SW480 (cell line): ENCODE data around the gene GYS2.

Experiments used
- DNase-seq: peaks from one replicate; pipeline ENCODE4 v3.0.0-alpha.2; 2016; ENCODE audit warnings: low spot score

GYS2 gene

GRCh38 chr12:21502872-21503271 lies 101.8 kb downstream of the GYS2 start:
- no peak for DNase-seq

GRCh38 chr12:21502164-21502496 lies 102.5 kb downstream of the GYS2 start:
- DNase-seq: peak; percentile 7

DNA sequence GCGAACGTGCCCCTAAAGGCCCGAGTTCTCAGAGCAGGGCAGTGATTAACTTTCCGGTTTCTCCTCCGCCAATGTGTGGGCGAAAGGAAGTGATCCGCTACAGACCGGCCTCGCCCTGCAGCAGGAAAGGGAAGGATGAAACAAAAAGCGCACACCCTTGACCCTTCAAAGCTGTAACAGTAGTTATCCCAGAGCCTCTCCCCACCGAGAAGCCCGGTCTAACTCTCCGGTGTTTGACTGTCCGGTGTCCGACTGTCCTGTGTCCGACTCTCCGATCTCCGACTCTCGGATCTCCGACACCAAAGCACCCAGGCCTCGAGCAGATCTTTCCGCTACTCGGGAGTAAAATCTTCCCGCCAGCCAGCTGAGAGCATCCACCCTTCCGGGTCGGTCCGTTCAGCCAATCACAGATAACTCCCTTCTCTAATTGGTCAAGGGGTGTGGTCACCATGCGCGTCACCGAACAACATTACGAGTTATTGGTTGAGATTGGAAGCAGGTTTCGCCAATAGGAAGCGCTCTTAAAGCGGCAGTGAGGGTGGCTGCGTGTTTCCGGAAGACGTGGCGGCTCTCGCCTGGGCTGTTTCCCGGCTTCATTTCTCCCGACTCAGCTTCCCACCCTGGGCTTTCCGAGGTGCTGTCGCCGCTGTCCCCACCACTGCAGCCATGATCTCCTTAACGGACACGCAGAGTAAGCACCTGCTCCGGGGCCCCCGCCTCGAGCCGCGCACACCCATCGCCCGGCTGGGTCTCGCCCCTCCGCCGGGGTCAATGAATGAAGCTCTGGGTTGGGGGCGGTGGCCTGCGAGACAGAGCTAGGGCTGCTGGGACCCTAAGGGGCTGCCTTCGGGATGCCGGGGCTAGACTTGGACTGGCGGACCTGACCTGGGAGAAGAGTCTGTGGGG lies 103.1 kb downstream of the GYS2 start, which contains the start of the genes GOLT1B and RECQL:
Gene GOLT1B (plus strand): TSS at position 532 of the 906 bp plus-strand sequence. CDS start 135 bp downstream, at position 667.
Gene RECQL (minus strand): TSS at position 378 of the 906 bp plus-strand sequence. CDS start 2,065 bp downstream, outside the sequence.
- peak; percentile 99 for DNase-seq

DNA sequence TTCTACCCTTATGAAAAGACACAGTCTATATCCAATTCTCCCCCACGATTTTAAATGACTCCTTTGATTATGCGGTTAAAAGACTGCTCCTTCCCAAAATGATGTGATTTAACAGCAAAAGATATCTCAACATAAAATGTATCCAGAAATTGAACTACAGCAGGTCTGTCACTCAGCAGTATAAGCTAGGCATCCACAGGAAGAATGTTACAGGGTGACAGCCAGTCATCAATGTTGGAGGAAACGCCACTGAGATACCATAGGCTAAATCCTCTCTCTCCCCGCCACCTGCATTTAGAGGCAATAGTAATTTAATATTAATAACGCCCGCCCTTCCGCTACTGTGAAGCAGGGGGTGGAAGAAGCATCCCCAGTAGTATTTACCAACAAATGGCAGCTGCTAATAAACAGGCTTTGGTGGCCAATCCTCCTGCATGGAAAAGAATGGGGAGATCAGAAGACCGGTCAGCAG lies 103.8 kb downstream of the GYS2 start:
- DNase-seq: no peak

GRCh38 chr12:21499765-21500164 lies 104.9 kb downstream of the GYS2 start:
- DNase-seq: no peak
